ENCODE data around the gene PTBP1.

DNA sequence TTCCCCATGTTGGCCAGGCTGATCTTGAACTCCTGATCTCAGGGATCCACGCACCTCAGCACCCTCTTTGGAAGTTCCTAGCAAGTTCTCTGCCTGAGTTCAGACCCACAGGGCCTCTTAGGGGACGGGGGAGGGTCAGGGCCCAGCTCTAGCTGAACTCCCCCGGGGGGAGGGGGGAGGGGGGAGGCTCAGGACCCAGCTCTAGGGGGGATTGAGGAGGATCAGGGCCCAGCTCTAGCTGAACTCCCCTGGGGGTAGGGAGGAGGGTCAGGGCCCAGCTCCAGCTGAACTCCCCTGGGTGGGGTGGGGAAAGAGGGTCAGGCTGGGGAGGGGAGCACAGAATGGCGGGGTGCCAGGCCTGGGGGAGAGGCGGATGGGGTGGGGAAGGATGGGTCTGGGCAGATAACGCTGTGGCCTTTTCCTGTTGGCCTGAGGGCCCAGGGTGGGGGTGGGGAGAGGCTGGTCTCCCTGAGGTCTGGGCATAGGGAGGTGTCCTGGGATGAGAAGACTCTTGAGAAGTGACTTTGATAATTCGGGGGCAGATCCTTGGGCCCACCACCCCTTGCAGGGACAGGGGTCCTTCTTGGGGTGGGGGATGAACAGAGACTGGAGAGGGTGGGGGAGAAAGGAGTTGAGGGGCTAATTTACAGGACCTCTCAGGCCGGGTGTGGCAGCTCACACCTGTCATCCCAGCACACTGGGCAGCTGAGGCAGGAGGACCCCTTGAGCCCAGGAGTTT lies 5.5 kb upstream of the PTBP1 start:
- no peak for TF ChIP-seq SIN3A (IDR thresholded peaks at IDR 0.05; ENCODE audit: borderline replicate concordance, insufficient read depth, low read depth, low read length)
- no peak for TF ChIP-seq CTCF (IDR thresholded peaks at IDR 0.05)
- no peak for TF ChIP-seq TCF7L2 (IDR thresholded peaks at IDR 0.05; ENCODE audit: low read depth, low read length)
- TF ChIP-seq POLR2AphosphoS5 (IDR thresholded peaks at IDR 0.05; ENCODE audit: low read depth, low read length): no peak

All from Panc1 (cell line).